ENCODE results near the gene MAPK10. TPM values are rescaled to one million over a fixed set of nuclear protein-coding genes. Genes with fewer than 3 reads are reported as not detected.

MAPK10 gene
- total and polyA plus RNA-seq, 2 donors (not counting 3 experiments of a cell fraction or from before 2014, with no cell fraction given), result 0.17 TPM; not detected in 1

DNA sequence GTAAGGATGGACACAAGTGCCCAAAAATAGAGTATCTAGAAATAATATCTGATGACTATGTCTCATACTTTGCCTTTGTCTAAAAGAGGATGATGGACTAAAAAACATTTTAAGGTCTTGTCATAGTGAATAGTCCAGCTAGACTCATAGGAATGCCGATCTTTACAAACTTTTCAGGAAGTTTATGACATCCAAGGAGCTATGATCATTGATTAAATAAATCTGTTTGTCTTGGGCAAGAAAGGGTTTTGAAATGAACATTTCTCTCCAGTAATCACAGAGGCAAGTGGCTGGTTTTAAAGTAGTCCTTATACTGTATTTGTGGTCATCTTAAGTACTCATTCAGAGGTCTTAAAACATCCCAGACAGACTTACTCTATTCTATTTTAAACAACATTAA, 109.8 kb downstream of the MAPK10 start:
- BruUV-seq (replicated peaks), result no TSS peak
- H3K27me3 ChIP-seq (ENCODE audit: control insufficient read depth in 2 of 2, insufficient read depth in 2 of 2, low read length in 2 of 2), result no peaks in the 10 kb centered on the region
- no peaks in the 10 kb centered on the region for H3K79me2 ChIP-seq (ENCODE audit: control insufficient read depth, insufficient read depth, low read length)
- H3K9me3 ChIP-seq (replicated peaks; ENCODE audit: control insufficient read depth, insufficient read depth, low read length), result no peaks in the 10 kb centered on the region
- intact Hi-C loops (cut with micrococcal nuclease) (no loop called here), dilution Hi-C loops (cut with MboI; ENCODE audit: extremely low pct_ligation_motif_present, low sequenced_read_pairs) (no loop called here)
- no peaks in the 10 kb centered on the region for H3K4me1 ChIP-seq (ENCODE audit: control insufficient read depth, extremely low read depth, insufficient read depth, low read length)
- H3K36me3 ChIP-seq (ENCODE audit: control insufficient read depth in 2 of 2, extremely low read depth in 1 of 2, insufficient read depth in 2 of 2, low read length in 2 of 2), result no peaks in the 10 kb centered on the region
- TF ChIP-seq FOS (IDR thresholded peaks at IDR 0.05; ENCODE audit: borderline replicate concordance, insufficient read depth, low read length) (no peak), POLR2AphosphoS5 (IDR thresholded peaks at IDR 0.05; ENCODE audit: insufficient read depth, low read depth, low read length) (no peak), MYC (IDR thresholded peaks at IDR 0.05; ENCODE audit: low read depth, low read length) (no peak), EZH2 (IDR thresholded peaks at IDR 0.05; ENCODE audit: borderline replicate concordance, low read depth, low read length, severe bottlenecking) (no peak), GATA2 (IDR thresholded peaks at IDR 0.05; ENCODE audit: insufficient read depth, insufficient read length, low read depth, low read length) (no peak), JUN (IDR thresholded peaks at IDR 0.05; ENCODE audit: borderline replicate concordance, insufficient read depth, insufficient read length, low read depth) (no peak), POLR2A (IDR thresholded peaks at IDR 0.05; ENCODE audit: low read depth, low read length) (no peak)
- TF ChIP-seq, protein P1, sequence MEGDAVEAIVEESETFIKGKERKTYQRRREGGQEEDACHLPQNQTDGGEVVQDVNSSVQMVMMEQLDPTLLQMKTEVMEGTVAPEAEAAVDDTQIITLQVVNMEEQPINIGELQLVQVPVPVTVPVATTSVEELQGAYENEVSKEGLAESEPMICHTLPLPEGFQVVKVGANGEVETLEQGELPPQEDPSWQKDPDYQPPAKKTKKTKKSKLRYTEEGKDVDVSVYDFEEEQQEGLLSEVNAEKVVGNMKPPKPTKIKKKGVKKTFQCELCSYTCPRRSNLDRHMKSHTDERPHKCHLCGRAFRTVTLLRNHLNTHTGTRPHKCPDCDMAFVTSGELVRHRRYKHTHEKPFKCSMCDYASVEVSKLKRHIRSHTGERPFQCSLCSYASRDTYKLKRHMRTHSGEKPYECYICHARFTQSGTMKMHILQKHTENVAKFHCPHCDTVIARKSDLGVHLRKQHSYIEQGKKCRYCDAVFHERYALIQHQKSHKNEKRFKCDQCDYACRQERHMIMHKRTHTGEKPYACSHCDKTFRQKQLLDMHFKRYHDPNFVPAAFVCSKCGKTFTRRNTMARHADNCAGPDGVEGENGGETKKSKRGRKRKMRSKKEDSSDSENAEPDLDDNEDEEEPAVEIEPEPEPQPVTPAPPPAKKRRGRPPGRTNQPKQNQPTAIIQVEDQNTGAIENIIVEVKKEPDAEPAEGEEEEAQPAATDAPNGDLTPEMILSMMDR (IDR thresholded peaks at IDR 0.05; ENCODE audit: extremely low read depth in 1 of 2, insufficient read depth in 1 of 2, low read depth in 1 of 2, low read length in 2 of 2), result no peak
- TF ChIP-seq, protein P2, sequence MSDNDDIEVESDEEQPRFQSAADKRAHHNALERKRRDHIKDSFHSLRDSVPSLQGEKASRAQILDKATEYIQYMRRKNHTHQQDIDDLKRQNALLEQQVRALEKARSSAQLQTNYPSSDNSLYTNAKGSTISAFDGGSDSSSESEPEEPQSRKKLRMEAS (IDR thresholded peaks at IDR 0.05; ENCODE audit: insufficient read depth, insufficient read length), result no peak
- H3K4me3 ChIP-seq (replicated peaks in 1 of 3; ENCODE audit: insufficient read depth in 1 of 3, low read depth in 1 of 3, low read length in 3 of 3), result no peak overlapping the region
- no peak overlapping the region for H3K9ac ChIP-seq (replicated peaks; ENCODE audit: extremely low read depth, insufficient read depth, low read length)
- no peaks in the 10 kb centered on the region for H4K20me1 ChIP-seq (replicated peaks; ENCODE audit: control insufficient read depth, extremely low read depth, insufficient read depth, low read length)
- POLR2A ChIA-PET, result no interaction called here
- DNase-seq (ENCODE audit: low read depth, low spot score) (no peak), FAIRE-seq (no peak)
- no peak overlapping the region for H2AFZ ChIP-seq (ENCODE audit: low read depth, low read length)
- no peak overlapping the region for H3K4me2 ChIP-seq (ENCODE audit: insufficient read depth, low read length)
- H3K9me1 ChIP-seq (replicated peaks; ENCODE audit: control insufficient read depth, extremely low read depth, insufficient read depth, low read length), result no peaks in the 10 kb centered on the region
- no peak overlapping the region for H3K27ac ChIP-seq (ENCODE audit: insufficient read depth, low read depth, low read length)
- CTCF ChIA-PET, result interaction anchor here (1.3 kb wide), 1 partner anchor 17 kb away, joined by 3 read pairs; no protein-coding TSS in a partner anchor

Measured in endothelial cell of umbilical vein (primary cell).